IPS-18c (cell line): ENCODE measurements around the gene PPP1R9A.

Experiments
- H3K4me3 ChIP-seq: 2 replicates; pipeline ENCODE4 v1.7.0; 2013; ENCODE audit warnings: low read depth, mild to moderate bottlenecking, low read length, moderate library complexity; ENCODE audit not compliant: insufficient read depth
- H3K9me3 ChIP-seq: one replicate; pipeline ENCODE4 v1.6.1; 2013; ENCODE audit warnings: mild to moderate bottlenecking, low read length, moderate library complexity; ENCODE audit not compliant: control insufficient read depth, insufficient read depth

Gene PPP1R9A

DNA sequence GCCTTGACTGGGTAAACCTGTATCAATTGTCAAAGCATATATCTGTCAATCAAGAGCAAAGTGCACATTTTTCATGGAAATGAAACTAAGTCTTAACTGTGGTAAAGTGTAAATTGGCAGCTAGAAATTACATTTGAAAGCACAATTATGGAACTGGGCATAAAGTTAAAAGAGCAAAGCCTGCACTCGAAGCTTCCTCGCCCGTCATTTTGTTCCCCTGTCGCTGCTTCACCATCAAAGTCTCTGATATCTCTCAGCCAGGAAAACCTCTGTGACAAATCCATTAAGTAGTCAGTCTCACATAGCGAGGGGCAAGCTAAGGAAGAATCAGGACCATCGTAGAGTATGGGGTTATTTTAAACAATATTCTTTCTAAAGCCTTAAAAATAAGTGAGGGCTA, 389.1 kb downstream of the PPP1R9A start:
- no peak overlapping the region for H3K4me3 ChIP-seq
- H3K9me3 ChIP-seq = no peaks in the 10 kb centered on the region

DNA sequence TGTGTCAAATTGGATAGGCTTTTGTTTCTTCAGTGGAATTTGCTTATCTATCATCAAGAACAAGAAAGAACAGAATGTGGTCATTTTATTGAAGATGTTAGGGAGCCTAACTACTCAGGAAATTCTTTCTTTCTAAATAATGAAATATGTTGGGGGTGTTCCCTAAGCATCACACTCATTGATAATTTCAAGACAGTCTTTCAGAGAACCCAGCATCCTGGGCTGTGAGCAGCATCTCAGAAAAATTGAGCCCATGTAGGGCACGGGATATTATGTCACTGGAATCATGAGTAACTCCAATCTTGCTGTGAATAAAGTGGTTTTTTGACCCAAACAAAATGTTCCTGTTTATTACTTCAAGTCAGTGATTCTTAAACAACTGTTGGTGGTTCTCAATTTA, 389.6 kb downstream of the PPP1R9A start:
- Histone ChIP-seq H3K9me3 (no peaks in the 10 kb centered on the region), H3K4me3 (no peak overlapping the region)

DNA sequence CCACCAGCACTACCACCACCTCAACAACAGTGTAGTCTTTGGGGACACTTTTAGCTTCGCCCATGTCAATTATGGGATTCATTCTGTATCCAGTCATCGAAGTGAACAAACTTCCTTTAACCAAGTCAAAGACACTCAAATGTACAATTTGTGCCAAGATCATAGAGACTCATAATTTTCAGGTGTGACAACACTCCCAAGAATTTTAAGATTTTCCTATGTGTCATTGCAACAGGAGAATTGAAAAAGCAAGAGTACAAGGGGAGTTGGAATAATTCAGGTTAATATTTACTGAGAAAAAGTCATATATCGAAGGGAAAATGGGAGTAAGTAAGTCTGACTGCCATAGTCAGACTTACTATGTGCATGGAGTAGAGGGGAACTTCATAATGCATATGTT, 390.7 kb downstream of the PPP1R9A start:
- Histone ChIP-seq H3K4me3 (no peak overlapping the region), H3K9me3 (no peaks in the 10 kb centered on the region)

DNA sequence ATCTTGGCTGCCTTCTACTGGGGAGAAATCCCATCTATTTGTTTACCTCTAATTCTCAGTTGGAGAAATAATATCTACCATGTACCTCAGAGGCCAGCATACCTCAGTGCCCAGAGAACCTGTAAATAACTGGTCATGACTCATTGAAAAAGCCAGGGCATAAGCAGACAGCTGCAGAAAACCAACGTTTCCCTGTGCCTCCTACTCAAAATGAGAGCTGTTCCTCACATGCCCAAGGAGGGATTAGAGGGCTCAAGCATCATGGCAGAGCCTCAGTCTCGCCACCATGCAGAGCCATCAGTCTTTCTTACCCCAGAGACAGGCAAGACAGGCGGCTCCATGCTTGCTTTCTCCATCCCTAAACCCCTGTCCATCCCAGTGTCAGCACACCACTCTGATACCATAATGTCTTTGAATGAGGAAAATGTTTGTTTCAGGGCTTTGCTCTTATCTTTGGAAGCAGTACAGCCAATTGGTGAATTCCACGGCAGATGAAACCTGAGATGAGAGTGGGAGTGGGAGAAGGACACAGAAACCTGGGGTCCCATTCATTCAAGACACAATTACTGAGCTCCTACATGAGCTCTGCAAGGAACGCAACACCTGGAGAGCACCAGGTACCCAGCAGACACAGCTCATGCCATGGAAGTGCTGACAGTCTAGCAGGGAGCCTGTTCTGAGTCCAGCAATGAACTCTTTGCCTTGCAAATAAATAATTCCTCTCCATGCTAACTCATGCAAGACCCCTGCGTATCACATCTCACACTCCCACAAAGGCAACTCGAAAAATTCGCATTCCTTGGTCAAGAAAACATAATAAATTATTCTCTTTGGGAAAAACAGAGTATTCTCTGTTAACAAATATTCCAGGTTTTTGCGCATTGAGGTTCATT, 395.9 kb downstream of the PPP1R9A start:
- no peaks in the 10 kb centered on the region for H3K9me3 ChIP-seq
- no peak overlapping the region for H3K4me3 ChIP-seq

DNA sequence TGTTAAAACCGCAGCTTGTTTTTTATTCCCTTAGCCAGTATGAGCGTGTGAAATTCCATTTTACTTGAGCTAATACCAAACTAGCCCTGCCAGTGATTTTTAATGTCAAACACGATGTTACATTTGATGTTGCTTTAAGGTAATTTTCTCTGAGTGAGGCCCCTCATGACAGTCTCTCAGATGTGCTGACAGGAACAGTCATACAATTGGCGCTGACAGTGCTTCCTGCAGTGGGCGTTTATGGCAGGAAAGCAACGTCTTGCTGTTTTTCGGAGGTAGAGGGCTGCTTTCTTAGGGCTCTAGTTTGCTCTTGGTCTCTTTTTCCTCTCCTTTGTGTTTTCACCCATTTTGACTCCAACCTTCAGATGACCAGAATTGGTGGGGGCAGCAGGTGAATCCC, 397.6 kb downstream of the PPP1R9A start:
- Histone ChIP-seq H3K4me3 (no peak overlapping the region), H3K9me3 (no peaks in the 10 kb centered on the region)

DNA sequence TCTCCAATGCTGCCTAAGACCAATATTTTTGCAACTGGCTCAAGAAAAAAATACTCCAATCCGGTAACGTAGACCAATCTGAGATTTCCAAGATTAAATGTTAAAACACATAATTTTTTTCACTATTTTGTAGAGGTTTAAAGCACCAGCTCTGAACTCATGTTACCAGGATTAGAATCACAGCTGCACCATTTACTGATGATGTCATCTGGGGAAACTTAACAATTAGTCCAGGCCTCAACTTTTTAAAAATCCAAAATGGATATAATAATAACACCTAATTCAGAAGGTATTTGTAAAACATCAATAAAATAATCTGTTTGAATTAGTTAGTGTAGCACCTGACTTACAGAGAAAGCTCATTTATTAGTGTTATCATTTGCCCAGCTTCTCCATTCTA, 402.6 kb downstream of the PPP1R9A start:
- Histone ChIP-seq H3K9me3 (no peaks in the 10 kb centered on the region), H3K4me3 (no peak overlapping the region)

DNA sequence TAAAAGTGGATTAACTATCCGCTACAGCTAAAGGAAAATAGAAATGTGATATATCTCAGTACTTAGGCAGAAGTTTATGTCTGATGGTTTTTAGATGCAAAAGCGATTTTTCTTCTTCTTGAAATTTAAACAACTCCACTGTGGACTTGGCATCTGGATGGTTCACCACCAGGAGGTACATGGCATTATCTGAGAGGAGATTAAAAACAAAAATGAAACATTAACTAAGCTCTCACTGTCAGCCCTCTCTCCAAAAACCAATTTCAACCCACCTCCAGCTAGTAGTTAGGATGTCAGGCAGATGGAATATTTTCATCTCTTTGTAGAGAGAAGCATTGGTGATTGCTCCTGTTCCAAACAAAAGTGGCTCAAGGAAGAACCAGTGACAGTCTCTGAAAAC, 404.0 kb downstream of the PPP1R9A start:
- Histone ChIP-seq H3K4me3 (no peak overlapping the region), H3K9me3 (no peaks in the 10 kb centered on the region)

DNA sequence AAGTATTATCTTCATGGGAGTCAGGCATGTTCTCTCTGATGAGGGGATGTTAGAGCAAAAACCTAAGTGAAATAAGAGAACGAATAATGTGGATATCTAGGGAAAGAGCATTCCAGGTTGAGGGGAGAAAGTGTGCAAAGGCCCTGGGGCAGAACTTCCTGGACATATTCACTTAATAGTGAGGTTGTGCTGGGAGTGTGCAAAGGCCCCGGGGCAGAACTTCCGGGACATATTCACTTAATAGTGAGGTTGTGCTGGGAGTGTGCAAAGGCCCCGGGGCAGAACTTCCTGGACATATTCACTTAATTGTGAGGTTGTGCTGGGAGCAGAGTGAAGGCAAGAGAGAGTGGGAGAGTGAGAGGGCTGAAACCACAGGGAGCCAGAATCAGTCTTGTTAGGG, 405.2 kb downstream of the PPP1R9A start:
- no peak overlapping the region for H3K4me3 ChIP-seq
- H3K9me3 ChIP-seq = no peaks in the 10 kb centered on the region

DNA sequence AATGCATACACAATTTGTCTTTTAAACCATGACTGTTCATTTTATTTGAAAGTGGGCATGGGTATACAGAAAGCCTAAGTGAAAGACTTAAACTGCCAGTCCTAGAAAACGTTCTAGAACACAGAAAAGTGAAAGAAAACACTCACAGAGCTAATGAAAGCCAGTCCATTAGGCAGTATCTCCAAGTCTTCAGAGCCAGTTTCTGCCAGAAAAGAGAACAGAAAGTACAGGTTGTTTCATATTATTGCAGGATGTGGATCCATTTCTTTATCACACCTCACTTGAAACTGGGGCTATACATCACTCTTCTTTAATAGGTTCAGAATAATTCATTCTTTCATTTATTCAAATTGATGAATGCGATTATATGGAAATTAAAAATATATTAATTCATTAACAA, 409.2 kb downstream of the PPP1R9A start:
- no peak overlapping the region for H3K4me3 ChIP-seq
- H3K9me3 ChIP-seq = no peaks in the 10 kb centered on the region

DNA sequence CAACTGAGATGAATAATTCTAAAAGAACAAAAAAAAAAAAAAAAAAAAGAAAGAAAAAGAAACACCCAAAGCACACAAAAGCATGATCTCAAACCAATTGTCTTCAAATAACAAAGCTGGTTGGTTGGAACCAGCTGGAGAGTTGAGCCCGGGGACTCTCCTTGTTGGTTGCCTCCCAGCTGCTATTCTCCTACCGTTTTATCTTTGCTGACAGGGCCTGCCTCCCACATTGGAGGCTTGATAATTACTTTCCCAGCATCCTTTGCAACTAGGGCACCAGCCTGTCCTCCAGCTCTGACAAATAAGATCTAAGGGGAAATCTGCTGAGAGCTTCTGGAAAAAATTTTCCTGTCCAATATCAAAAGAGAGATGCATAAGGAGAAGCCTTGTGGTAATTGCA, 410.2 kb downstream of the PPP1R9A start:
- no peaks in the 10 kb centered on the region for H3K9me3 ChIP-seq

DNA sequence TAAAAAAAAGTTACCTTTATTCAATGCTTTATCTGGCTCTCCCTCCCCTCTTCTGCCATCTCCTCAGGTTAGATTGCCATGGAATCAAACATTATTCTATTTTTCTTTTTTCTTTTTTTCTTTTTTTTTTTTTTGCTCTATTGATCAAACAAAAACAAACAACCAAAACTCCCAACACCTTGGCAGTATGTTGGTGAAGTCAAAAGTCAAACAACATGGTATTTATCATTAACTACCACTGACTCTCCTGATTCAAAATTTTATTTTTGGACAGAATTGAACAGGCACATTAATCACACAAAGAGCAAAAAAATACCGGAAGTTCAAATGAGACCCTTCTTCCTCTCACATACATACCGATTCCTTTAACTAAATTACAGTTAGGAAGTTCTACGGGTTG, 410.6 kb downstream of the PPP1R9A start:
- H3K4me3 ChIP-seq = no peak overlapping the region
- H3K9me3 ChIP-seq = no peaks in the 10 kb centered on the region

More for the DNA sequence above, 410.2 kb downstream of the PPP1R9A start:
- H3K4me3 ChIP-seq = no peak overlapping the region

DNA sequence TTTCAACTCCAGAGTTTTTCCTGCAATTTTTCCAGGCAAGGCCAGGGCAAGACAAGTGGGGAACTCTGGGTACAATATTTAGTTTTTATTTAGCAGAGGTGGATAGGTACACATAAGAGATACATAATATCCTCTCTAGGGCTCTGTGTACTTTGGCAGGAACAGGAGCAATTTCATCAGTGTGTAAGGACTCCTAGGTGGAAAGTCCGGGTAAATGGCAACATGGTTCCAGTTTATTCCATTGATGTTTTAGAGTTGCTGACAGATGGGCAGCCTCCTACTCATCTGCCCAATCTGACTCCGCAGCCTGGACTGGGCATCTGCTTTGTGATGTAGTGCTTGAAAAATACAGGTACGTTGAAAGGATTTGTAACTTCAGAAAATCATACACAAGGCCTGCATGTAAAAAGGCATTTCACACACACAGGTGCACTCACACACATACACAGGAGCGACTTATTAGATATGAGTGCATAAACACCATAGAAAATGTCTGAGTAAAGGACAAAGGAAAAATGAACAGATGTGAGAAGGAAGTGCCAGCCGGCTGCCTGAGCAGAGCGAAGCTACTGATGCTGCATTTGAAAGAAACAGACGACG, 411.2 kb downstream of the PPP1R9A start:
- no peaks in the 10 kb centered on the region for H3K9me3 ChIP-seq

DNA sequence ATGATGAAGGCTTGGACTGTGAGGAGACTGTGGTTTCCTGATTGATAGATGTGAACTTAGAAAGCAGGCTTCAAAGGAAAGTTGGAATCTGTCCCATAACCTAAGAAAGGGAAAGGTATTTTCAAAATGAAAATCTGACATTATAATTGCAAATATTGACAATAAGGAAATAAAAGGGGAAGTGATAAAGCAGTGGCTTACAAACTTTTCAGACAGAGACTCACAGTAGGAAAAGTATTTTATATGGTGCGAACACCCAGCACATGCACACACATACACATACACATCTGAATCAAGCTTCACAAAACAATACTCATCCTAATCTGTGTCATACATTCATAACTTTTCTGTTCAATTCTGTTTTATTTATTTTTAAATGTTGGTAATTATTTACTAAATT, 412.2 kb downstream of the PPP1R9A start:
- H3K9me3 ChIP-seq = peaks cover 3% of the 10 kb centered on the region
- H3K4me3 ChIP-seq = no peak overlapping the region

More for the DNA sequence above, 411.2 kb downstream of the PPP1R9A start:
- H3K4me3 ChIP-seq = no peak overlapping the region

DNA sequence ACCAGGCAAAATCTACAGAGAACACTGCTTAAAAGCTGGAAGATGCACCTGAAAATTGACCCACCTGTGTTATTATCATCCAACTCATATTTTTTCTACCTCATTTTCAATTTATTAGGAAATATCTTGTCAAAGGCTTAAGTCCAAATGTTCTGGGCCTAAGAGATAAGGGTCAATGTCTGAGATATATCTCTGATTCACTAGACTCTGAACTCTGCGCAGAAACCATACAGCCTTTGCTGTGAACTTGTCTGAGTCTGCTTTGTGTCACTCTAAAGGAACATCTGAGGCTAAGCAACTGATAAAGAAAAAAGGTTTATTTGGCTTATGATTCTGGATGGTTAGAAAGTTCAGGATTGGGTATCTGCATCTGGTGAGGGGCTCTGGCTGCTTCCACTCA, 413.3 kb downstream of the PPP1R9A start:
- no peak overlapping the region for H3K4me3 ChIP-seq

DNA sequence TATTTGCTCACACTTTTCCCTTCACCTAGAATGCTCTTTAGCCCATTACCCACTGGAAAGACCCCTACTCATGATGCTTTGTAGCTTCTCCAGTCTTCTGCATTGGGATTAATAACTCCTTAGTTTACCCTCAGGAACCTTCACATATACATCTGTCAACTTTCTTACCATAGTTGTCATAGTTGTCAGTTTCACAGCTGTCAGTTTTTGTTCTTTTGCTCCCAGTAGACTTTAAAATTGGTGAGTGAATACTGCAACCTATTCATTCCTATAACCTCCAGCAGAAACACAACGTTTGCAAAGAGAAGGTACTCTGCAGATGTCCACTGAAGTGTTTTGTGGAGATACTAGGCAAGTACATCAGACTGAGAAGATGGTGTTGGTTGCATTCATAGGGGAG, 414.3 kb downstream of the PPP1R9A start:
- Histone ChIP-seq H3K4me3 (no peak overlapping the region), H3K9me3 (peaks cover 3% of the 10 kb centered on the region)

More for the DNA sequence above, 413.3 kb downstream of the PPP1R9A start:
- H3K9me3 ChIP-seq = peaks cover 3% of the 10 kb centered on the region

DNA sequence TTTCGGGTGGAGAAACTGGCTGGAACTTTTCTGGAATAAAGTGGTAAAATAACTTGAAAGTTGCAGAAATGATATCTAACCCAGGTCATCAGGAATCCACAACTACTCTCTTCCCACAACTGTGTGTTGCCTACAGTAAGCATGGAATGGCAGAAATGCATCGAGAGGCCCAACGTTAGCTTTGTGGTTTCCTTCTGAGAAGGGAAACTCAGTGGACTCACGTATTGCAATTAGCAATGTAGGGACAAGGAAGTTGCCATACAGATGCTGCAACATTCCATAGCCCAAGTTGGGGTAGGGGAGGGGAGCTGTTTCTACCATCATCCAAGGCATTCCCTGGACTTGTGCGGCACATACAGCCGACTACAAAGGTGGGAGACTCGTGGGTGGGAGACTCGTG, 415.0 kb downstream of the PPP1R9A start:
- H3K4me3 ChIP-seq = no peak overlapping the region

DNA sequence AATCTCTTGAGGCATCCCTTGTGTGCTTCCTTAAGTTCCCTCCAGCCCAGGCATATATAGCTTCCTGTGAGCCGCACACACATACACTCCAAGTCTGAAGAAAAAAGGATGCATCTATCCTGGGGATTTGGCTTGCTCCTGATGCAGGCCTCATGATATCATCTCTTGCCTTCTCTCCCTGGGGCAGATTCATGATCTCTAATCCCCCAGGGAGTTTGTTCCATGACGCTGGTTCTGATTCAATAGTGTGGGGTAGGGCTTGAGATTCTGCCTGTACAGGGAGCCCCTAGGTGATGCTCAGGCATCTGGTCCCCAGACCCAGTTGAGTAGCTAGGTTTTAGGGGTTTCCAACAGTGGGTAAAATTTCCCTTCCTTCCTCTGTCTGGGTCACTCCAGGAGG, 415.5 kb downstream of the PPP1R9A start:
- Histone ChIP-seq H3K9me3 (peaks cover 3% of the 10 kb centered on the region), H3K4me3 (no peak overlapping the region)

More for the DNA sequence above, 415.0 kb downstream of the PPP1R9A start:
- peaks cover 3% of the 10 kb centered on the region for H3K9me3 ChIP-seq

DNA sequence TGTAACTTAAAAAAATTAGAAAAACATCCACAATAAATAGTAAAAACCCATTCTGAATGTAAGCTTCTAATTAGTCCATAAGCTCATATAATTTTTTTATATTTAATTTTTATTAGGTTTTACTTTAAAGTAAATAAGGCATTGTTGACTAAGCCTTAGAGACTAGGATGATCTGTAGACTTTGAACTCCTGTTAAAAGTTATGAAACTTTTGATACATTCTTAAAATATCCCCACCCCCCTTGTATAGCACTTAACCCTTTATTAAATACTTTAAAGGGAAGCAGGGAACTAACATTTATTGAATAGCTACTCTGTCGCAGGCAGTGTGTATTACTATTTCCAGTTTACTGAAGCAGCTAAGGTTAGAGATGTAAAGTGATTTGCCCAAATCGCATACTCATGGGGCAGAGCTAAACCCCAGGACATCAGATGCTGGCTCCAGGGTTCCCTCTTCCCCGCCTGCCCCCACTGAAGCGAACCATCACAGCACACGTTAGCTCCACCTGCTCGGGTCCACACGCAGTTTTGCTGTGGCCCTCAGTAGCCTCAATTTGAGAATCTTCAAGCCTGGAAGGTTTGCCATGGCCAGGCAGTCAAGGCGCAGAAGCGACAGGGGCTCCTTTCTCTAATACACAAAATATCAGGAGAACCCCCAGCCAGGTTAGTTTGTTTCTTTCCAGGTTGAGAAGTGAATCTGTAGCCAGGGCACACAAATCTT, 416.2 kb downstream of the PPP1R9A start:
- Histone ChIP-seq H3K9me3 (peaks cover 3% of the 10 kb centered on the region), H3K4me3 (no peak overlapping the region)
